GM19467 (cell line): Measurements from ENCODE around the gene ASB18.

Experiments
- ATAC-seq: cut with Tn5 transposase; IDR thresholded peaks from one replicate; pipeline ENCODE4 v1.9.1; 2021; ENCODE audit warnings: mild to moderate bottlenecking, moderate library complexity; ENCODE audit not compliant: unreplicated experiment

ASB18 gene

GRCh38 chr2:236164925-236165841 is 99.0 kb downstream of the ASB18 start:
- ATAC-seq: no peak

- no peak for ATAC-seq
Observed at GRCh38 chr2:236164201-236164924, 99.8 kb downstream of the ASB18 start.

GRCh38 chr2:236163471-236164200 is 100.6 kb downstream of the ASB18 start:
- ATAC-seq: no peak

GRCh38 chr2:236162882-236163470 is 101.2 kb downstream of the ASB18 start:
- ATAC-seq: no peak

GRCh38 chr2:236162031-236162845 is 102.0 kb downstream of the ASB18 start:
- ATAC-seq: no peak

- no peak for ATAC-seq
Observed at GRCh38 chr2:236161531-236161930, 102.7 kb downstream of the ASB18 start.

GRCh38 chr2:236161082-236161462 is 103.1 kb downstream of the ASB18 start:
- no peak for ATAC-seq

- no peak for ATAC-seq
Observed at GRCh38 chr2:236160366-236161081, 103.7 kb downstream of the ASB18 start.

- no peak for ATAC-seq
Observed at GRCh38 chr2:236159778-236160170, 104.4 kb downstream of the ASB18 start.

GRCh38 chr2:236158969-236159777 is 105.0 kb downstream of the ASB18 start:
- no peak for ATAC-seq

- no peak for ATAC-seq
Observed at GRCh38 chr2:236157815-236158498, 106.2 kb downstream of the ASB18 start.

- no peak for ATAC-seq
Observed at GRCh38 chr2:236157366-236157765, 106.8 kb downstream of the ASB18 start.

- no peak for ATAC-seq
Observed at GRCh38 chr2:236156860-236157194, 107.4 kb downstream of the ASB18 start.

- no peak for ATAC-seq
Observed at GRCh38 chr2:236156095-236156859, 107.9 kb downstream of the ASB18 start.

GRCh38 chr2:236155406-236155805 is 108.8 kb downstream of the ASB18 start:
- no peak for ATAC-seq

GRCh38 chr2:236146436-236146835 is 117.8 kb downstream of the ASB18 start:
- ATAC-seq: no peak

GRCh38 chr2:236143811-236144210 is 120.4 kb downstream of the ASB18 start:
- no peak for ATAC-seq
